Erythroblast (primary cell): ENCODE measurements around the gene MRPL32.
A peak's percentile ranks its signal among the peaks of the same experiment; 100 is the strongest.

Source experiments
- DNase-seq, 2 experiments: peaks; one replicate each; lab custom pipeline; 2025; lab: John Stamatoyannopoulos, UW
- GATA1 ChIP-seq: IDR thresholded peaks from 2 replicates; pipeline ENCODE4 v1.6.1; 2011; ENCODE audit warnings: low read depth, mild to moderate bottlenecking, control low read depth, low read length, moderate library complexity
- POLR2A ChIP-seq: IDR thresholded peaks from 2 replicates; pipeline ENCODE4 v1.6.1; 2011; ENCODE audit warnings: mild to moderate bottlenecking, low read length

MRPL32 gene

DNA sequence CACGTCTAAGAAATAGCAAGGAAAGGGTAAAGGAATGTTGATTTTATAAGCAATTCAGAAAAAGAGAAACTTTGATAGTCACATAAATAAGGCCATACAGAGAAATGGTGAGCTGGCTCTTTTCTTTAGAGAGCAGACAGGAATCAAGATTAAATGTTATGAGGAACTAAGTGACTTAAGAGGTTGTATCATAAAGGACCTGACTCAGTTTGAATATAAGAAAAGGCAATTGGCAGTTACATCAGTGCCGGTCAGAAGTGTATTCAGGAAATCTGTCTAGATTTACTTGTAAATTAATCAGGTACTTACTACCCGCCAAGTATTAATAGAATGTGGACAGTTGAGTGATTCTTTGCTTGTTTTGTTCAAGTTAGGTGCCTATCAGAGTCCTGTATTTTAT, 2.1 kb downstream of the MRPL32 start:
- TF ChIP-seq GATA1 (no peak), POLR2A (no peak)
- no peak for DNase-seq

DNA sequence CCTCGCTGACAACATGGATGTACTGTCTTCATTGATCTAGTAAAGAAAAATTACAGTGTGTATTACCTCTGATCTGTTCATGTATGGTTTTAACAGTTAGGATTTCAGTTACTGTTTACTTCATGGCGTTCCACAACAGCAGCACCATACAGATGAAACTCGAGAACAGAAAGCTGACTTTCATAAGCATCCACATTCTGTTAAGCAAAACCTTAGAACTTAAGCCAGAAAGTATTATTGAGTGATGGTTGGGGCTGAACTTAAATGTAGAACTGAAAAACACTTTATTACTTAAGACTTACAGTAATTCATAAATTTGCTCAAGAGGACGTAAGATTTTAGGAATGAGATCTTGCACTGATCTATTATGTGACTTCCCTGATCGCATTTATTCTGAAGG, 3.7 kb downstream of the MRPL32 start:
- no peak for DNase-seq
- TF ChIP-seq POLR2A (no peak), GATA1 (no peak)

DNA sequence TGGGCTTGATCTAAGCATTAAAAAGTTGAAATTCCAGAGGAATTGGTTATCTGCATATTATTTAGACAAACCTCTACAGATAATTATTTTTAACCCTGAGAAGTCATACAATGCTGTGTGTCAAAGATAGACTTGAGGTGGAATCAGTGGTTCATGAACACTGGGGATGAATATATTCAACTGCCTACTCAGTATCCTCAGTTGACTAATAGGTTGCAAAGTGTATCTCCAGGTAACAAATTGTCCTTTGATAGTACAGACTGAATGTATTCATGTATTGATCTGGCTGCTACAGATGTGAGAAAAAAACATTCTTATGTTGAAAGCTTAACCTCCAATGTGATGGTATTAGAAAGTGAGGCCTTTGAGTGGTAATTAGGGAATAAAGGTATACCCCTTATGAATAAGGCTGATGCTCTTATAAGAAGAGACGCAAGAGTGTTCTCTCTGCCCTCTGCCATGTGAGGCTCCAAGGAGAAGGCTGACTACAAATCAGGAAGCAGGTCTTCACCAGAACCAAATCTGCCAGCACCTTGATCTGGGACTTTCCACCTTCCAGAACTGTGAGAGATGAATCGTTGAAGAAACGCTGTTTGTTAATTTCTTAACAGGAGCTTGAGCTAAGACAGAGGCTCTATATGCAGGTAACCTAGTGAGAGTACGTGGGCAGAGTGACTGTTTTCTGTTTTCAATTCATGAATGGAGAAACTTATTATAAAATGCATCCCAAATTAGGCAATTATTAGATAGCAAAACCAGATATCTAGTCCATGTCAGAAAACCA, 7.5 kb downstream of the MRPL32 start:
- TF ChIP-seq GATA1 = no peak
- TF ChIP-seq POLR2A = no peak
- no peak for DNase-seq

DNA sequence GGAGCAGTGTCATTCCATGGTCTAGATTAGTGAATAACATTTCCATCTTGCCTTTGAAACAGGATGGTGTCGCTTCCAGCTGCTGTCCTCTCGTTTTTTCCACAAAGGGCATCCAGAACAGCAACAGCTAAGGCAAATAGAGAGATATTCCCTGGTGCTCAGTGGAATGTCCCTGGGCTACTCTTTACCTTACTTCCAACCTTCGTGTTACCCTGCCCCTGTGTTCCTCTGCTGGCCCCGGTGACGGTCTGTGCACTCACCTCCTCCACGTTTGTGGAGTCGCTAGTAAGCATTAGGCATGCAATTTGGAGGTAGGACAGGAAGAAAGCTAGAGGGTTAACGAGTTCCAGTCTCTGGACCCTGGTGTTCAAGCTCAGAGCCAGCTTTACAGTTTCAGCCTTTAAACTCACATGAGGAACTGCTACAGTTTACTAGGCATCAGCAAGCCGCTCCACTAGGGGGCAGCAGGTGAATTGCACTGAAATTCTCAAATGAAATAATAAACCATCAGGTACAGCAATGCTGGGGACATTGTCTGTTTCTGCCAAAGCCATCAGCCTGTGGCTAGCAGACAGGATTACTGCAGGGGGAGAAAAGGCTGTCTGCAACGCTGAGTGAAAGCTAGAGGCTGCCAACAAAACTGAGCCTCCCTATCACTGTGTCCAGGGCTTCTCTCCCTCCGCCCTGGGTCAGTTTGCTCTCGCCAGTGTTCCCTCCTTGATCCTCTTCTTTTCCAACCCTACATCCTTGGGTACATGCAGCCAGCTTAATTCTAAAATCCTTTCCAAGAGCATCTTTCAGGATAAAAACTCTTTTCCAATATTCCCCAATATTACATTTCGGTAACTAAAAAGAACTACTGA, 9.0 kb downstream of the MRPL32 start:
- TF ChIP-seq GATA1 = no peak
- no peak for TF ChIP-seq POLR2A
- DNase-seq = peak; percentile 65 to 78

- no peak for TF ChIP-seq POLR2A
- TF ChIP-seq GATA1 = no peak
- peak; percentile 36 to 44 for DNase-seq
Measured at GRCh38 chr7:42945821-42946626, 13.8 kb downstream of the MRPL32 start.

- no peak for TF ChIP-seq GATA1
- no peak for TF ChIP-seq POLR2A
- DNase-seq = no peak
Measured at GRCh38 chr7:42946627-42946950, 14.4 kb downstream of the MRPL32 start.

DNA sequence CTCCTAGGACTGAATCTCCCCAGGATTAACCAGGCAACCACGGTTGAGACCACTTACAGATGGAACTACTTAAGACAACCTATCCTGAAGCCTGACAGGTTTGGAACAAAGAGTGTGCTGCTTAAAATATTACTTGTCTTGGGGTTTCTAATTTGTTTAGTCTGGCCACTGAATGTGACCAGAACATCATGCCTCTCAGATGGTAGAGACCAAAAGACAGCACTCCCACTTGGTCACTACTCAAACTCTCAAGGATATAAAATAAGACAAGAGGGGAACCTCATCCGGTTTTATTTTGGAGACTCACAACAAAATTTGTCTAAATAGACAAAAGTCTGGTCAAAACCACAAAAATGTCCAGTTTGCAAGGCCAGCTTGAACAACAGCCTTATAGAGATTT, 15.3 kb downstream of the MRPL32 start:
- TF ChIP-seq POLR2A = no peak
- TF ChIP-seq GATA1 = no peak

DNA sequence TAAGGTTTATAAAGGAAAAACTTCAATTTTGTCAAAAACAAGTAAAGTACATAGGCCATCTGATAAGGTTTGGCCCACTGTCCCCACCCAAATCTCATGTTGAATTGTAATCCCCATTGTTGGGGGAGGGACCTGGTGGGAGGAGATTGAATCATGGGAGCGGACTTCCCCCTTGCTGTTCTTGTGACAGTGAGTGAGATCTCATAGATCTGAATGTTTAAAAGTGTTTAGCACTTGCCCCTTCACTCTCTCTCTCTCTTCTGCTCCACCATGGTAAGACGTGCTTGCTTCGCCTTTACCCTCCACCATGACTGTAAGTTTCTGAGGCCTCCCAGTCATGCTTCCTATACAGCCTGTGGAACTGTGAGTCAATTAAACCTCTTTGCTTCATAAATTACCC, 18.2 kb downstream of the MRPL32 start:
- no peak for DNase-seq
- TF ChIP-seq POLR2A (no peak), GATA1 (no peak)

More for the DNA sequence above, 15.3 kb downstream of the MRPL32 start:
- DNase-seq = no peak

DNA sequence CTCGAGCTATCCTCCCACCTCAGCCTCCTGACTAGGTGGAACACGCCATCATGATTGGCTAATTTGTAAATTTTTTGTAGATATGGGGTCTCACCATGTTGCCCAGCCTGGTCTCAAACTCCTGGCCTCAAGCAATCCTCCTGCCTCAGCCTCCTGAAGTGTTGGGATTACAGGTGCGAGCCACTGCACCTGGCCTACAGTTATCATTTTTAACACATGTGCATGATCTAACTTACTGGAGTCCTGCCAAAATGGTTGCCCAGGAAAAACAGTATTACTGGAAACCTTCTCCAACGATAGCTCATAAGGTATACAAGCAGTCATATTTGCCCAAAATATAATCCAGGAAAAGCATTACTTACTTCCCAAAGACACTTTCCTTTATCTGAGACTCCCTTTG, 20.2 kb downstream of the MRPL32 start:
- TF ChIP-seq GATA1 (no peak), POLR2A (no peak)
- DNase-seq = no peak

DNA sequence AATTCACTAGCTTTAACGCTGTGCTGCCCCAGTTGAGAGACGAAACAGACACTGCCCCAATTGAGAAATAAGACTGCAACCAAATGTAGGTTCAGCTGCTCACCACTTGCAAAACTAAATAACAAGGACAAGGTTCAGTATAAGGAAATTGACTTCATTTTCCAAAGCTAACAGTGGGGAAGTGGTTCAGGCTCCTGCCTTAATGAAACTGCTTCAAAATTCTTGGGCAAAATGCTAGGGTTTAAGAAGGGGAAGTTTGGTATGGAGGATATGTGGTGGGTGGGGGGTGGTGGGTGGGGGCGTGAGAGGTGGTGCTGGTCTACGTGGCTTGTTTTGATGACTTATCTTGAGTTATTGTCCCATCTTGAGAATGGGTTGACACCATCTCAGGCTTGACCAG, 21.8 kb downstream of the MRPL32 start:
- TF ChIP-seq GATA1 = no peak
- no peak for TF ChIP-seq POLR2A
- no peak for DNase-seq

DNA sequence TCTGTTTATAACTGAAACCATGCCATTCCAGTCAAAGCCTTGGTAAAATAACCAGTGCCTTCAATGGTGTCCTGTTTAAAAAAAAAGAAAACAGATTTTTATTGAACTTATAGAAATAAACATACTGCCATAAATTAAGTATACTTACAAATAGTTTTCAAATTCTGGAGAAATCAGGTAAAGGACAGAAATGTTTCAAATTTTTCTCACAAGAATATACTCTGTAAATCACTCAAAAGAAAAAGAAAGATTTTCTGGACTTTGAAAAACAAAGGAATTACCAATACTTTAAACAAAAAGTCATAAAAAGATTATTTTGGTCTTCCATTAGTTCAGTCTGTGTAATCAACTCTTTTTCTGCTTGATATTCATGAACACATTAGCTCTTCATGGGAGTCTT, 23.9 kb downstream of the MRPL32 start:
- TF ChIP-seq GATA1 (no peak), POLR2A (no peak)
- no peak for DNase-seq

DNA sequence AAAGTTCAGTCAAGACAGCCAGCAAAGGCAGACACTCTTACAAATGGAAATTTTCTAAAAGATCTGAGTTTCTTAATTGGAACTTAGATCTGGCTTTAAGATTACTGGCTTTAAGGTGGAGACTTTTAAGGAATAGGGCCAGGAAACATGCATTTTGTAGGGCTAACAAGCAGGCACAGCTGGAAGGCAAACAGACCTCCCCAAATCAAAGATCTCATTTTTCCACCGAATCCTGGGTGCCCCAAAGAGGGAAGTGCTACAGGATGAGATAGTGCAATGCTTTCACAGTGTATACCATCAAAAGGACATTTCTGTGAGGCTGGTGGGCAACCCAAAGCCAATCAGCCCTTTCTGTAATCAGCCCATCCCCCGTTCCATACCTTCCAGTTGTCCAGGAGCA, 27.4 kb downstream of the MRPL32 start:
- DNase-seq = no peak
- TF ChIP-seq GATA1 = no peak
- no peak for TF ChIP-seq POLR2A

GRCh38 chr7:42960762-42961161, 28.6 kb downstream of the MRPL32 start:
- DNase-seq = no peak
- TF ChIP-seq GATA1 = no peak
- no peak for TF ChIP-seq POLR2A
